GM12892 (cell line): ENCODE measurements around the gene ZHX3.
"Not testable (repeated sequence)": the region's sequence is repeated elsewhere in the genome, so short reads cannot be mapped to it uniquely, and the experiment has no call there.

ENCODE experiments used
- DNase-seq: peaks from one replicate; pipeline ENCODE4 v3.0.0; 2011; ENCODE audit not compliant: insufficient read length
- FAIRE-seq: peaks from 2 replicates; lab custom pipeline; 2011; peaks lifted over from hg19 to GRCh38; lab: Jason Lieb, UNC
- POLR2A ChIP-seq: IDR thresholded peaks from 2 replicates; pipeline ENCODE4 v1.6.1; 2011; ENCODE audit warnings: low read depth, low read length, control low read depth
- POLR2AphosphoS5 ChIP-seq: IDR thresholded peaks from 2 replicates; pipeline ENCODE4 v1.6.1; 2011; ENCODE audit warnings: low read depth, low read length, control low read depth
- TAF1 ChIP-seq: IDR thresholded peaks from 2 replicates; pipeline ENCODE4 v1.6.1; 2011; ENCODE audit warnings: low read depth, mild to moderate bottlenecking, control low read depth, low read length, borderline replicate concordance

ZHX3 gene

DNA sequence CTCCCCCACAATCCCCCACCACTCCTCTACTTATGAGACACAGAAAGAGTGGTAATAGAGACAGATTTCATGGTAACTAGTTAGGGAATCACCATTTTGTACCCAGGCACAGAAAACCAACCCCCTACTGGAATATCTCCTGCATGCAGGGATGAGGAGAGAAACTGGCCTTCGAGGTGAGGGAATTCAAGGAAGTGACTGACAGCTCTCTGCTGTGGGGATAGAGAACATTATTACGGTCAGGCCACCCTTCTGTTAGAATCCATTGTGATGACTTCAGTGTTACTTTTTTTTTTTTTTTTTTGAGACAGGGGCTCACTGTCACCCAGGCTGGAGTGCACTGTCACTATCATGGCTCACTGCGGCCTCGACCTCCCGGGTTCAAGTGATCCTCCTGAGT, 9.6 kb upstream of the ZHX3 start:
- DNase-seq (no peak), FAIRE-seq (no peak)
- TF ChIP-seq POLR2A (no peak), TAF1 (no peak), POLR2AphosphoS5 (no peak)

DNA sequence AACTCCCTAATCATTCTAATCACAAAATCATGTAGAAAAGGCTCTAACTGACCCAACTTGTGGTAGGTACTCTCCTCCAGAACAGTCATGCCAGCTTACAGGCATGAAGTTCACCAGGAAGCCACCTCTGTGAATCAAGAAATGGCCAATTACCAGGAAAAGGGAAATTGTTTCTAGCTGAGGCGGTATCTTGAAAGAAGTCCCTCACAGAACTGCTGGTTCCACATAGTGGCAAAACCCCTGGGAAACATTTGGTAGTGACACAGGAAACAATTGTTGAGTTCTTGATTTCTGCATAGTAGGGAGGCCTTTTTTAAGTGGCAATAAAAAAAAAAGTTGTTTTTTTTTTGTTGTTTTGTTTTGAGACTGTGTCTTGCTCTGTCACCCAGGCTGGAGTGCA, 3.4 kb upstream of the ZHX3 start:
- DNase-seq, result no peak
- no peak for TF ChIP-seq TAF1
- TF ChIP-seq POLR2A, result no peak
- TF ChIP-seq POLR2AphosphoS5, result no peak
- no peak for FAIRE-seq

DNA sequence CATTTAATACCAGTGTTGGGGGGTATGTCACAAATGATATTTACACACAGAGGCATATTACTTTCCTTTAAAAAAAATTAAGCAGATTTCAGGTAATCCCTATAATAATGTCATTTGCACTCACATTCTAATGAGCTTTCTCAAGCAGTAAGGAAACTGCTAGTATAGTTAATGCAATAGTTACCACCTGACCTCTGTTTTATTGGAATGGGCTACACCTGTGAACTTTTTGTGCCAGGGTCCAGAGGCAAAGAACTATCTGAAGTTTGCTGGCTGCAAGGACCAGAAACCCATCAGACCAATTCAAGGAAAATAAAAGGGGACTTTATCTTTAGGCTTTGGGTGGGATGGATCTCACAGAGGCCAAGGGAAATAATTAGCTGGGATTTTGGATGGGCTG, 2.9 kb upstream of the ZHX3 start:
- FAIRE-seq, result no peak
- no peak for TF ChIP-seq POLR2A
- no peak for TF ChIP-seq POLR2AphosphoS5
- TF ChIP-seq TAF1, result no peak
- no peak for DNase-seq

DNA sequence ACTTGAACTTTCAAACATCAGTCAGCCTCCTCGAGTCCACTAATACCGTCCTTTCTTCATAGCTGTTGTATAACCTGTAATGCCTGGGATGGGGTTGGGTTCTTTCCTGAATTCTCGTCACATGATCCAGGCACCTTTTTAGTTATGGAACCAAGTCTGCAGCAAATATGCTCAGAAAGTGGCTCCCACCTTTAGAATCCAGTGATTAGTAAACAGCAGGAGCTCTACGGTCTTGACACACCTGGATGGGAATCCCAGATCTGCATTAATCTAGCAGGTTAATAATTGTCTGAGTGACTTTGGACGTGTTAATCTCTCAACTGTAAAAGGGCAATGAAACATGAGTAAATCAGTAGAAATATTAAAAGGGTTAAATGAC, 729 bp upstream of the ZHX3 start:
- FAIRE-seq (no peak), DNase-seq (no peak)
- TF ChIP-seq POLR2AphosphoS5 (no peak), POLR2A (no peak), TAF1 (no peak)

DNA sequence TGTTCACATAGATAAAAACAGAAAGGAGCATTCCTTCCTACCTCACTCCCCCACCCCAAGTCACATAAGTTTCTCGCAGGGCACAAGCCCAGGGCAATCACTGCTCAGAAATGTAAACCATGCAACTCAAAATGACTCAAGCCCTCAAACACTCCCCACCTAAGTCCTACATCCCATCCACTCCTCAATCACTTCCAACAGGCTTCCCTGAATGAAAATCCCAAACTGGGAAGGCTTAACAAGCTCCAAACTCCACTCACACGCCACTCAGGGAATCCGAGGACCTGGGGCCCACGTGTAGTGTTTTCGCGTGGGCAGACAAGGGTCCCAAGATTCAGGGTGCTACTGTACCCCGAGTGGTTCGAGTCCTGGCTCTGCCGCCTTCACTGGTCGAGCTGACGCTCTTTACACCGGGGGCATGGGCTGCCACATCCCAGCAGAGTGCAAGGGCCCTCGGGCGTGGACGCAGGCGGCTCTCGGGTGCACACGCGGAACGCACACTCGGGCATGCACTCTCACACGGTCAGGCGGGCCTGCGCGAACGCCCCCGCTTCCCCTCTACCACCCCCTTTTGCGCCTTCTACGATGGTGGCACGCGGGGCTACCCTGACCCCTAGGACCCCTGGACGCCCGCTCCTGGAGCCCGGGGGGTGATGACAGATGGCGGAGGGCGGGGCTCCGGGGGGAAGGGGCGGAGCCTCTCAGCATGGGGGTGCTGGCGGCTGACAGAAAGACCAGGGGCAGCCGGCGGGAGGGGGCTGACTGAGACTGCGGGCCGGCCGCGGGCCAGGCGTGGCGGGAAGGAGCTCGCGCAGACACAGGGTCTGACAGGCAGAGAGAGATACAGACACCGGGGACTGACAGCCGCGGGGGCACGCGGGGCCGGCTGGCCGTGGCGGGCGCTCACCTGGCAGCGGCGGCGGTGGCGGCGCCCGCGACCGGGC, 657 bp downstream of the ZHX3 start:
- no peak for TF ChIP-seq POLR2AphosphoS5
- 0 out of 2 replicates have a peak, but pooled peaks have one; percentile 18 for TF ChIP-seq TAF1
- TF ChIP-seq POLR2A, result no peak
- DNase-seq (peak; percentile 84), FAIRE-seq (peak; percentile 54)

DNA sequence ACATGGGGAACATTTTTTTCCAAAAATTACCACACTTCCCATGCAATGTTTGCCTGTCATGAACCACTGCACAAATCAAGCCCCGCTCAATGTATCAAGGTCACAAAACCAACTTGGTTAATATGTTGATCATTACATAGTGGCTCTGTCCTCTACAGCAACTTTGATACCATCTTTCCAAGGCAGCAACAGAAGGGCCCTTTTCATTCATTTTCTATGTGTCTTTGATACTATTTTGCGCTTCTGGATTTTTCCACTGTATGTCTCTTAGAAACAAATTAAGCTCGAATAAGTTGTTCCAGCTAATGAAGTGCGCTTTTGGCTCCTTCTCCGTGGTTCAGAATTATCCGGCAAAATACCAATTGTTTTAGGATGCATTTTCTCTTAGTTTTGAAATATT, 1.5 kb downstream of the ZHX3 start:
- TF ChIP-seq POLR2A, result no peak
- TF ChIP-seq TAF1, result no peak
- no peak for TF ChIP-seq POLR2AphosphoS5
- FAIRE-seq (no peak), DNase-seq (no peak)

DNA sequence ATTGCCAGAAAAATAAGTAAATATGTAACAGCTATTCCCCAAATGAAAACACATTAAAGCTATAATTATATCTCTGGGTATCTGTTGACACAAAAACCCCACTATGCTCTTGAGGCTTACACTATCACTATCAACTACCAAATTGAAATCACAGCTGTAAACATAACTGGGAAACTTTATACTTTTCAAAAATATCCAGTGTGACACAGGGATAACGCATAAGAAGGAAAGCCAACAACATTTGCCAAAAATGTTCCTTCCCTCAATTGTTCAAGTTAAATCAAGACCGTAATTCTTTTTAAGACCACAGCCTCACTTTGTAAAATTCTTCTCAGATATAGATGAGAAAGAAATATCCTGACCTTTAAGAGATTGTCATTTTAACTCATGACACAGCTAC, 3.1 kb downstream of the ZHX3 start:
- no peak for TF ChIP-seq TAF1
- FAIRE-seq (no peak), DNase-seq (no peak)

DNA sequence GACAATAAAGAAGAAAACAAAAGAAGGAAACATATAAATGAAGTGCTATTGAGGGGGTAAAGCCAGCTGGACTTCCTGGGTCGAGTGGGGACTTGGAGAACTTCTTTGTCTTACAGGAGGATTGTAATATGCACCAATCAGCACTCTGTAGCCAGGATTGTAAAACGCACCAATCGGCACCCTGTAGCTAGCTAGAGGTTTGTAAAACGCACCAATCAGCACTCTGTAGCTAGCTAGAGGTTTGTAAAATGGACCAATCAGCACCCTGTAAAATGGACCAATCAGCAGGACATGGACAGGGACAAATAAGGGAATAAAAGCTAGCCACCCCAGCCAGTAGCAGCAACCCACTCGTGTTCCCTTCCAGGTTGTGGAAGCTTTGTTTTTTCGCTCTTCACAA, 5.5 kb downstream of the ZHX3 start:
- DNase-seq, FAIRE-seq: not testable (repeated sequence)

DNA sequence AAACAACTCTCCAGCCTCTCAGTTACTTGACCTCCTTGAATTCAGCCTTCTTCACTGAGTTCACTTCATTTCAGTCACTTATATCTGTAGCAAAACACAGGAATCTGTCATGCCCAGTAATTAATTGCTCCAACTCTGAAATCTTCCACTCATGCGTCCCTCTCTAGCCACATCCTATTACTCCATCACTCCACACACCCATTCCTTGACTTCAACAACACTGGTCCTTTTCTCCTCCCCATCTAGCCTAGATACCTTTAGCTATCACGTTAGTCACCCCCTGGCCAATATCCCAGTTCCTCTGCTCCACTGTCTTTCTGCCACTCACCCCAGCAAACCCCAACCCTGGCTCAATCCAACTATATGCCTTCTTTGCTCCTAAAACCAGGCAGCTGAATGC, 7.7 kb downstream of the ZHX3 start:
- FAIRE-seq, result no peak
- DNase-seq, result no peak
- no peak for TF ChIP-seq POLR2A
- TF ChIP-seq TAF1, result no peak
- no peak for TF ChIP-seq POLR2AphosphoS5

DNA sequence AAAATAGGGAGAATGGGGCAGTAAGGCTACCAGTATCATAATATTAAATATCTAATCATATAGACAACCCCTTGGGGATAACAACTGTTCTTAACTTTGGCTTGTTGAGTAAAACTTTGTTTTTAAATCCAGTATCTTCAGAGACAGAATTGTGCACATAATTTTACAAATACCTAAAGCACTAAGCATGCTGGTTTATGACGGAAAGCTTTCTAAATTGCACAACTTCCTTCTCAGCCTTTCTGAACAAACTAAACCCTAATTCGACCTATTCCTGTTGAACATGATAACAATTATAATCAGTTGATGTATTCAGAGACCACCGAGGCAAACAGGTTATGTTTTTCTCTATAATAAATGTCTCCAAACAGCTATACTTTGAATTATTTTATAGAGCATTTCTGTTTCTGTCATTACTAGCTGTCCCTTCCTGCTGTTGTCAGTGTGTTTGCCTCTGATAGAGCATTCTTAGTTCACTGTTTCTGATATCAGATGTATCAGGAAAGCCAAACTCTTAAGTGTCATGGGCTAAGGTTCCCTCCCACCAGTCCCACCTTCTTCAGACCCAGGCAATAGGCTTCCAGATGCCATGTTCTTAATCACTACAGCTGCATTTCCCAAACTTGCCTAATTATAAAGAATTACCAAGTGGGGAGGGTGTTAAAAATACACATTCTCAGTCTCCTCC, 8.7 kb downstream of the ZHX3 start:
- FAIRE-seq (no peak), DNase-seq (no peak)
- TF ChIP-seq POLR2AphosphoS5 (no peak), POLR2A (no peak), TAF1 (no peak)

DNA sequence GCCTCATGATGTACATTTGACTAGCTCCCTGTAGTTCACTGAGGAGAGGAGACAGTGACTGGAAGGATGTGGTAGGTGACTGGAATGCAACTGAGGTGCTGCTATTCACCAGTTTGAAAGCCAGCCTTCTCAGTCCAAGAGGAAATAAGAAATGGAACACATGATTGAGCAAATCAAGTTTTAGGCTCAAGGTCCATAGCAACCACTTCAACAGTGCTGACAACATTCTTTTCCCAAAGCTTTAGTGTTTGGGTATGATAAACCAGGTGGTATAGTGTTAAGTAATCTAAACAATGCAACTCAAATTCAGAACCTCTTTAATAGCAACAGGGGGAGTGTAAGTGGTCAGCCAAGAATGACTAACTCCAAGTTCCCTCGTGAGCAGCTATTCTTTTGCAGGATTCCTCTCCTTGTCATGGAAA, 9.2 kb downstream of the ZHX3 start:
- DNase-seq (no peak), FAIRE-seq (no peak)
- no peak for TF ChIP-seq POLR2A
- no peak for TF ChIP-seq POLR2AphosphoS5
- no peak for TF ChIP-seq TAF1

DNA sequence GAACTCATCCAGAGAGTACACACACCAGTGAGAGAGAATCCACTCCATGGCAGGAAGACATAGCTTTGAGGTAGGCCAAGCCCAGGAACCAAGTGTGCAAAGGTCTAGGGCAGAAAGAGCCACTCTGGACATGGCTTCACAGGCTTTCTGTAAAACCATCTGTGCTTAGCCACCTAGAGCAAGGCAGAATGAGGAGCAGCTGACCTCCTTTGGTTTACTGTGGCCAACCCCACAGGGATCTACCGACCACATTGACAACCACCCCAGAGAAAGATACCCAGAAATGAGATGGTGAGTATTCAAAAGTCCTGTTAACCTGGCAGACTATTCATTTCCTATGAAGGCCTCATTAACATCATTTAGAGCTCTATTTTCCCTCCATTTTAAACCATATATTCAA, 10.5 kb downstream of the ZHX3 start:
- FAIRE-seq (no peak), DNase-seq (no peak)
- TF ChIP-seq POLR2AphosphoS5 (no peak), TAF1 (no peak), POLR2A (no peak)
